HG03378 (cell line): ENCODE measurements around the gene WWP2.

Experiments used
- ATAC-seq: cut with Tn5 transposase; IDR thresholded peaks from one replicate; pipeline ENCODE4 v1.9.1; 2021; ENCODE audit warnings: mild to moderate bottlenecking, moderate library complexity; ENCODE audit not compliant: unreplicated experiment

The WWP2 gene

GRCh38 chr16:69924041-69924775 lies 162.1 kb downstream of the WWP2 start:
- no peak for ATAC-seq

GRCh38 chr16:69924777-69925191 lies 162.7 kb downstream of the WWP2 start:
- no peak for ATAC-seq

- ATAC-seq, result no peak
Measured at GRCh38 chr16:69925311-69925710, 163.2 kb downstream of the WWP2 start.

- ATAC-seq, result no peak
Measured at GRCh38 chr16:69926241-69926640, 164.1 kb downstream of the WWP2 start.

- ATAC-seq, result no peak
Measured at GRCh38 chr16:69927056-69927757, 165.1 kb downstream of the WWP2 start.

GRCh38 chr16:69928856-69929400 lies 166.8 kb downstream of the WWP2 start:
- no peak for ATAC-seq

- ATAC-seq, result no peak
Measured at GRCh38 chr16:69929480-69929879, 167.3 kb downstream of the WWP2 start.

- no peak for ATAC-seq
Measured at GRCh38 chr16:69930117-69930776, 168.1 kb downstream of the WWP2 start.

- ATAC-seq, result no peak
Measured at GRCh38 chr16:69931631-69932030, 169.5 kb downstream of the WWP2 start.

- ATAC-seq, result no peak
Measured at GRCh38 chr16:69932228-69932627, 170.1 kb downstream of the WWP2 start.

- ATAC-seq, result no peak
Measured at GRCh38 chr16:69932691-69933392, 170.7 kb downstream of the WWP2 start.

GRCh38 chr16:69934044-69934443 lies 171.9 kb downstream of the WWP2 start:
- ATAC-seq, result no peak

- no peak for ATAC-seq
Measured at GRCh38 chr16:69934751-69935150, 172.6 kb downstream of the WWP2 start.

- ATAC-seq, result no peak
Measured at GRCh38 chr16:69935278-69935711, 173.2 kb downstream of the WWP2 start.

- no peak for ATAC-seq
Measured at GRCh38 chr16:69935740-69936139, 173.6 kb downstream of the WWP2 start.

- ATAC-seq, result no peak
Measured at GRCh38 chr16:69936252-69936651, 174.1 kb downstream of the WWP2 start.

- no peak for ATAC-seq
Measured at GRCh38 chr16:69936751-69937211, 174.6 kb downstream of the WWP2 start.

GRCh38 chr16:69937465-69937951 lies 175.4 kb downstream of the WWP2 start:
- no peak for ATAC-seq

GRCh38 chr16:69938981-69939820 lies 177.1 kb downstream of the WWP2 start:
- ATAC-seq, result no peak
